Mesodermal cell (in vitro differentiated cells): ENCODE measurements around the gene HABP2.

ENCODE experiments used
- H3K27ac ChIP-seq: 2 replicates; pipeline ENCODE4 v1.7.0; 2013; ENCODE audit warnings: mild to moderate bottlenecking, low read depth, low read length, moderate library complexity; ENCODE audit not compliant: severe bottlenecking
- H3K36me3 ChIP-seq: 2 replicates; pipeline ENCODE4 v1.7.1; 2013; ENCODE audit warnings: mild to moderate bottlenecking, low read length, moderate library complexity; ENCODE audit not compliant: control insufficient read depth, insufficient read depth
- H3K4me1 ChIP-seq: one replicate; pipeline ENCODE4 v1.7.1; 2013; ENCODE audit warnings: mild to moderate bottlenecking, low read length; ENCODE audit not compliant: insufficient read depth, control insufficient read depth, poor library complexity, severe bottlenecking
- H3K4me3 ChIP-seq: 2 replicates; pipeline ENCODE4 v1.7.0; 2013; ENCODE audit warnings: low read length, control low read depth, mild to moderate bottlenecking; ENCODE audit not compliant: insufficient read depth, poor library complexity, severe bottlenecking; ENCODE audit errors: extremely low read depth
- H3K9me3 ChIP-seq: 2 replicates; pipeline ENCODE4 v1.7.1; 2013; ENCODE audit warnings: mild to moderate bottlenecking, low read length, moderate library complexity; ENCODE audit not compliant: control insufficient read depth
- WGBS, 2 experiments: methylation state at CpG; one replicate each; pipeline ENCODE4 v1.1.5; 2013; ENCODE audit warnings: missing lambda C conversion rate in 2 of 2; ENCODE audit not compliant: insufficient coverage in 2 of 2; 5-methylcytosine and 5-hydroxymethylcytosine counted together

The HABP2 gene

GRCh38 chr10:113627836-113628235 is 75.0 kb downstream of the HABP2 start:
- Histone ChIP-seq H3K4me3 (no peak overlapping the region), H3K4me1 (no peaks in the 10 kb centered on the region), H3K9me3 (no peaks in the 10 kb centered on the region), H3K36me3 (no peaks in the 10 kb centered on the region), H3K27ac (no peak overlapping the region)
- 73 to 96% methylated on average over 2 to 3 of the region's 6 CpGs for WGBS, 2 experiments

DNA sequence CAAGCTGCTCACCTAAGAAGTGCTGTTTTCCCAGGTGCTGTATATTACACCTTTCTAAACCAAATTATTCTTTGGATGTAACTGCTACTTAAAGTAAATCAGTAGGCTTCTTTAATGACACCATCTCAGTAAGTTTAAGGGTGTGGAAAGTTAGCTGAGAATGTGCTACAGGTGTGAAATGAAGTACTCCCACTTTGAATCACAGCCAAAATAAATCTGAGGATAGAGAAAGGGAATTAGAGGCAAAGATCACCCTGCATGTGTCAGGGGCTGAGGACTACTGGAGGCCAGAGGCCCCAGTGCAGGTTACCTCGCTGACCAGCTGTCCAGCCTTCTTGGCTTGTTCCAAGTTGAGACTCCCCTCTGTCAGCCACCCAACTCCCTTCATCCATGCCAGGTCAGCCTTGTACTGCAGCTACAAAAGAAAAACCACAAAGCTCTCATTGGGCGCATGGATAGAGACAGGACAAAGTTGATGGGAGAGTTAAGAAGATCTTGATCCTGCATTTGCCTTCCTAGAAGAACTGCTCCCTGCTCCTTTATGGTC is 75.8 kb downstream of the HABP2 start:
- Histone ChIP-seq H3K27ac (no peak overlapping the region), H3K4me1 (no peaks in the 10 kb centered on the region), H3K4me3 (no peak overlapping the region), H3K9me3 (no peaks in the 10 kb centered on the region), H3K36me3 (no peaks in the 10 kb centered on the region)
- 83 to 100% methylated on average over 1 to 2 of the region's 2 CpGs for WGBS, 2 experiments

GRCh38 chr10:113630929-113631533 is 78.2 kb downstream of the HABP2 start:
- Histone ChIP-seq H3K36me3 (no peaks in the 10 kb centered on the region), H3K4me3 (no peak overlapping the region)

DNA sequence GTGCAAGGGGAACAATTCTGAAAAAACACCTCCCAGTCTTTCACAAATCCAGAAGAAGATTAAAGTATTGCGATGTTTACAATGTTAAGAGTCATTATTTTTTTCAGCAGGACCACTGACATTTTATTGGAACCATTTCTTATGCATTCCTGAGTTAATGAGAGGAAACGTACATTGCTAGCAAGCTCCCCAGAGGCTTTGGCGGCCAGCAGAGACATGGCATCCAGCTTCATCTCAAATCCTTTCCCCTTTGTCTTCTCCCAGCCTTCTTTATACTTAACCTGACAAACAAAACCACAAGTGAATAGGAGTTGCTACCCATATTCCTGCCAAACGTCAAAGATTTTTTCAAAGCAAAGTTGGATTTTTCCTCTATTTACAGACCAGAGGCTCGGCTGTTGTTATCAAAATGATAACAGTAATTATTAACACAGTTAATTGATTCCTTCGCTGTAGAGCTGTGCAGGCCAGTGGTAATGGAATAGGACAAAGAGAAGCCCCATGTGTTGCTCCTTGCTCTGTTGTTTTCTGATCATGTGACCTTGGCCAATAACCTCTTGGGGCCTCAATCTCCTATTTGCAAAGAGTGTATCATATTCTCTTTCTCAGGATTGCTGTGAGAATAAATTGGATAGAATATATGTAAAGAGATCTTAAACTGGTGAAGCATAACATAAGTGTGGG is 79.0 kb downstream of the HABP2 start:
- Histone ChIP-seq H3K4me3 (no peak overlapping the region), H3K4me1 (no peaks in the 10 kb centered on the region), H3K27ac (no peak overlapping the region), H3K9me3 (no peaks in the 10 kb centered on the region), H3K36me3 (no peaks in the 10 kb centered on the region)
- 61 to 70% methylated on average over 3 to 5 of the region's 6 CpGs for WGBS, 2 experiments

More at GRCh38 chr10:113630929-113631533, 78.2 kb downstream of the HABP2 start:
- no peaks in the 10 kb centered on the region for H3K4me1 ChIP-seq
- 94 to 96% methylated on average over 4 to 5 of the region's 5 CpGs for WGBS, 2 experiments
- H3K27ac ChIP-seq: no peak overlapping the region
- H3K9me3 ChIP-seq: no peaks in the 10 kb centered on the region
